HCT116 (cell line): ENCODE data around the gene ARID5A. TPM values are rescaled to one million over a fixed set of nuclear protein-coding genes. Genes with fewer than 3 reads are reported as not detected.

Experiments used
- ATAC-seq: fragments of 200-7000 bp; cut with Tn5 transposase; 2 replicates; pipeline ENCODE4 v1.9.1; 2020; ENCODE audit warnings: mild to moderate bottlenecking, moderate library complexity
- BruUV-seq: library from RNA; stranded (reverse); fragments of 400-500 nt; replicated peaks from 2 replicates; lab custom pipeline; 2021; lab: Mats Ljungman, UMichigan
- CTCF ChIA-PET: fragments of 300-600 bp; sonication (Branson Sonifier 250); formaldehyde crosslinking; loops from one replicate; lab custom pipeline; 2021; ENCODE audit warnings: antibody characterized with exemption; lab: Charles Lee
- POLR2A ChIA-PET: fragments of 300-600, 350-600 bp; sonication (Branson Sonifier 250); formaldehyde crosslinking; loops from one replicate; lab custom pipeline; 2021; ENCODE audit warnings: antibody characterized with exemption; lab: Charles Lee
- RAD21 ChIA-PET, 2 experiments: fragments of 300-600 bp; sonication (Branson Sonifier 250); formaldehyde crosslinking; loops; one replicate each; lab custom pipeline; 2023; ENCODE audit warnings: low total read pairs in 2 of 2; ENCODE audit not compliant: uncharacterized antibody in 2 of 2, unreplicated experiment in 2 of 2, low non-redundant PET in 1 of 2; lab: Charles Lee
- DNase-seq: peaks from one replicate; pipeline ENCODE4 v3.0.0-alpha.2; 2010; ENCODE audit warnings: low read depth, low spot score
- H2AFZ ChIP-seq: fragments of 200-600 bp; shearing (Covaris generic), sonication (generic); 2 replicates; pipeline ENCODE4 v1.6.1; 2017; ENCODE audit warnings: low read depth, mixed run types, mixed read lengths, antibody characterized with exemption, low read length; ENCODE audit not compliant: poor library complexity, severe bottlenecking
- H3K27ac ChIP-seq: 2 replicates; pipeline ENCODE4 v1.5.1; 2012; ENCODE audit warnings: low read depth, low read length
- H3K27me3 ChIP-seq: fragments of 200-600 bp; sonication (generic); 2 replicates; pipeline ENCODE4 v1.6.1; 2016; ENCODE audit warnings: mixed run types, low read length, mixed read lengths; ENCODE audit not compliant: insufficient read depth
- H3K36me3 ChIP-seq, 2 experiments: fragments of 200-500 bp in 1 of 2; fragments of 200-600 bp in 1 of 2; sonication (Bioruptor generic) in 1 of 2; sonication (generic) in 1 of 2; 2 replicates each; pipeline versions ENCODE4 v1.5.1 to v1.6.1; 2014 to 2016; ENCODE audit warnings: low read length in 2 of 2, inconsistent platforms in 1 of 2, mixed read lengths in 1 of 2, mixed run types in 1 of 2; ENCODE audit not compliant: insufficient read depth in 2 of 2, control insufficient read depth in 1 of 2
- H3K4me1 ChIP-seq, 2 experiments: fragments of 200-600 bp in 1 of 2; sonication (generic) in 1 of 2; 2 replicates each; pipeline versions ENCODE4 v1.5.1 to v1.6.1; 2012 to 2017; ENCODE audit warnings: low read length in 2 of 2, inconsistent platforms in 1 of 2, mild to moderate bottlenecking in 1 of 2, mixed read lengths in 1 of 2, mixed run types in 1 of 2, moderate library complexity in 1 of 2; ENCODE audit not compliant: insufficient read depth in 2 of 2, control insufficient read depth in 1 of 2
- H3K4me2 ChIP-seq: fragments of 200-600 bp; sonication (generic); 2 replicates; pipeline ENCODE4 v1.6.1; 2017; ENCODE audit warnings: mixed run types, low read length, mixed read lengths
- H3K4me3 ChIP-seq, 2 experiments: fragments of 200-600 bp in 1 of 2; sonication (generic) in 1 of 2; replicated peaks in 1 of 2; 2 replicates each; pipeline ENCODE4 v1.5.1; 2011 to 2016; ENCODE audit warnings: low read length in 2 of 2, control low read depth in 1 of 2, low read depth in 1 of 2, mild to moderate bottlenecking in 1 of 2, mixed read lengths in 1 of 2, mixed run types in 1 of 2
- H3K79me2 ChIP-seq: fragments of 200-600 bp; sonication (generic); 2 replicates; pipeline ENCODE4 v1.6.1; 2017; ENCODE audit warnings: mild to moderate bottlenecking, mixed run types, low read length, moderate library complexity, mixed read lengths; ENCODE audit not compliant: insufficient read depth
- H3K9ac ChIP-seq: fragments of 200-600 bp; sonication (generic); 2 replicates; pipeline ENCODE4 v1.6.1; 2016; ENCODE audit warnings: low read length, mixed read lengths
- H3K9me2 ChIP-seq: fragments of 200-600 bp; sonication (generic), shearing (Covaris generic); 2 replicates; pipeline ENCODE4 v1.6.1; 2017; ENCODE audit warnings: mixed run types, mild to moderate bottlenecking, moderate library complexity; ENCODE audit not compliant: insufficient read depth
- H3K9me3 ChIP-seq, 2 experiments: fragments of 200-500 bp in 1 of 2; fragments of 200-600 bp in 1 of 2; sonication (Bioruptor generic) in 1 of 2; sonication (generic) in 1 of 2; 2 replicates each; pipeline ENCODE4 v1.6.1; 2014 to 2017; ENCODE audit warnings: low read length in 2 of 2, mixed read lengths in 2 of 2, inconsistent platforms in 1 of 2, low read depth in 1 of 2, mild to moderate bottlenecking in 1 of 2, mixed run types in 1 of 2, moderate library complexity in 1 of 2; ENCODE audit not compliant: control insufficient read depth in 1 of 2, insufficient read depth in 1 of 2
- H4K20me1 ChIP-seq: fragments of 200-600 bp; sonication (generic), shearing (Covaris generic); 2 replicates; pipeline ENCODE4 v1.6.1; 2017; ENCODE audit warnings: mixed run types, mild to moderate bottlenecking, moderate library complexity; ENCODE audit not compliant: insufficient read depth
- ATF3 ChIP-seq: IDR thresholded peaks from 2 replicates; pipeline ENCODE4 v1.6.1; 2012
- CBX3 ChIP-seq: IDR thresholded peaks from 2 replicates; pipeline ENCODE4 v1.6.1; 2012; ENCODE audit warnings: low read depth
- CEBPB ChIP-seq: IDR thresholded peaks from 2 replicates; pipeline ENCODE4 v1.6.1; 2012; ENCODE audit warnings: low read depth
- EGR1 ChIP-seq: IDR thresholded peaks from 2 replicates; pipeline ENCODE4 v1.6.1; 2012; ENCODE audit warnings: low read depth
- EZH2 ChIP-seq: fragments of 200-600 bp; sonication (generic); IDR thresholded peaks from 2 replicates; pipeline ENCODE4 v1.6.1; 2017; ENCODE audit warnings: antibody characterized with exemption, mixed run types
- JUND ChIP-seq: IDR thresholded peaks from 2 replicates; pipeline ENCODE4 v1.6.1; 2012
- MAX ChIP-seq: IDR thresholded peaks from 2 replicates; pipeline ENCODE4 v1.6.1; 2012
- RAD21 ChIP-seq: IDR thresholded peaks from 2 replicates; pipeline ENCODE4 v1.6.1; 2012; ENCODE audit warnings: low read depth, mild to moderate bottlenecking
- SP1 ChIP-seq: IDR thresholded peaks from 2 replicates; pipeline ENCODE4 v1.6.1; 2012; ENCODE audit warnings: low read depth
- TCF7L2 ChIP-seq: IDR thresholded peaks from 2 replicates; pipeline ENCODE4 v1.7.0; 2011; ENCODE audit warnings: borderline replicate concordance, inconsistent platforms; ENCODE audit not compliant: insufficient read depth, insufficient read length; ENCODE audit errors: extremely low read depth
- YY1 ChIP-seq: IDR thresholded peaks from 2 replicates; pipeline ENCODE4 v1.6.1; 2011; ENCODE audit warnings: low read length, low read depth, moderate library complexity, mild to moderate bottlenecking; ENCODE audit not compliant: insufficient replicate concordance; ENCODE audit errors: extremely low read depth
- ZFX ChIP-seq: fragments of 450-650 bp; IDR thresholded peaks from 2 replicates; pipeline ENCODE4 v1.6.1; 2017
- intact Hi-C: fragments of 100-400 bp; cut with micrococcal nuclease; formaldehyde crosslinking; loops from 2 replicates; pipeline ENCODE4 v1.10.0; 2022
- total RNA-seq: library from RNA; stranded (reverse); gene quantifications from one replicate; pipeline ENCODE4 v1.2.1, GENCODE V29; 2021; ENCODE audit not compliant: unreplicated experiment
- TF ChIP-seq, protein P1 (sequence below), 3 experiments: fragments of 200-600 bp in 1 of 3; sonication (generic) in 1 of 3; IDR thresholded peaks in 2 of 3; conservative IDR thresholded peaks in 1 of 3; 2 replicates each; pipeline ENCODE4 v1.5.1; 2012 to 2017; ENCODE audit warnings: low read depth in 2 of 3, low read length in 2 of 3, antibody characterized with exemption in 1 of 3, borderline replicate concordance in 1 of 3, control low read depth in 1 of 3, mild to moderate bottlenecking in 1 of 3, mixed read lengths in 1 of 3, mixed run types in 1 of 3, moderate library complexity in 1 of 3; ENCODE audit not compliant: insufficient read depth in 1 of 3

The ARID5A gene
- total RNA-seq, 1 experiment from 2014 or later: 8.2 TPM

GRCh38 chr2:96511851-96512250 is 24.7 kb upstream of the ARID5A start:
- ChIA-PET CTCF (interaction anchor here (4.4 kb wide), 1 partner anchor 105 kb away, joined by 140 read pairs; no protein-coding TSS in a partner anchor), RAD21 (no interaction called here), POLR2A (interaction anchor here (0.8 kb wide), 1 partner anchor 27 kb away, joined by 3 read pairs; no protein-coding TSS in a partner anchor)
- Histone ChIP-seq H3K27ac (no peak overlapping the region), H3K9me2 (no peaks in the 10 kb centered on the region), H2AFZ (no peak overlapping the region), H3K27me3 (no peaks in the 10 kb centered on the region; the same call in 1 of the 2 replicates), H3K4me2 (no peak overlapping the region), H3K79me2 (no peaks in the 10 kb centered on the region), H3K9ac (no peak overlapping the region), H3K4me1 (peaks cover 0 to 26% of the 10 kb centered on the region in 2 experiments; a peak in 2 of 4 replicates), H4K20me1 (no peaks in the 10 kb centered on the region), H3K36me3 (no peaks in the 10 kb centered on the region), H3K4me3 (no peak overlapping the region), H3K9me3 (peaks cover 0 to 3% of the 10 kb centered on the region in 2 experiments; a peak in 1 of 4 replicates)
- ATAC-seq: no peak
- intact Hi-C loops: no loop called here
- BruUV-seq: no TSS peak
- TF ChIP-seq, protein P1, sequence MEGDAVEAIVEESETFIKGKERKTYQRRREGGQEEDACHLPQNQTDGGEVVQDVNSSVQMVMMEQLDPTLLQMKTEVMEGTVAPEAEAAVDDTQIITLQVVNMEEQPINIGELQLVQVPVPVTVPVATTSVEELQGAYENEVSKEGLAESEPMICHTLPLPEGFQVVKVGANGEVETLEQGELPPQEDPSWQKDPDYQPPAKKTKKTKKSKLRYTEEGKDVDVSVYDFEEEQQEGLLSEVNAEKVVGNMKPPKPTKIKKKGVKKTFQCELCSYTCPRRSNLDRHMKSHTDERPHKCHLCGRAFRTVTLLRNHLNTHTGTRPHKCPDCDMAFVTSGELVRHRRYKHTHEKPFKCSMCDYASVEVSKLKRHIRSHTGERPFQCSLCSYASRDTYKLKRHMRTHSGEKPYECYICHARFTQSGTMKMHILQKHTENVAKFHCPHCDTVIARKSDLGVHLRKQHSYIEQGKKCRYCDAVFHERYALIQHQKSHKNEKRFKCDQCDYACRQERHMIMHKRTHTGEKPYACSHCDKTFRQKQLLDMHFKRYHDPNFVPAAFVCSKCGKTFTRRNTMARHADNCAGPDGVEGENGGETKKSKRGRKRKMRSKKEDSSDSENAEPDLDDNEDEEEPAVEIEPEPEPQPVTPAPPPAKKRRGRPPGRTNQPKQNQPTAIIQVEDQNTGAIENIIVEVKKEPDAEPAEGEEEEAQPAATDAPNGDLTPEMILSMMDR (IDR thresholded peaks at IDR 0.05 in 2 of 3, conservative IDR thresholded peaks at IDR 0.05 in 1 of 3; ENCODE audit: borderline replicate concordance in 1 of 3, insufficient read depth in 1 of 3, low read depth in 2 of 3, low read length in 2 of 3): no peak
- no peak for TF ChIP-seq ZFX
- no peak for DNase-seq

DNA sequence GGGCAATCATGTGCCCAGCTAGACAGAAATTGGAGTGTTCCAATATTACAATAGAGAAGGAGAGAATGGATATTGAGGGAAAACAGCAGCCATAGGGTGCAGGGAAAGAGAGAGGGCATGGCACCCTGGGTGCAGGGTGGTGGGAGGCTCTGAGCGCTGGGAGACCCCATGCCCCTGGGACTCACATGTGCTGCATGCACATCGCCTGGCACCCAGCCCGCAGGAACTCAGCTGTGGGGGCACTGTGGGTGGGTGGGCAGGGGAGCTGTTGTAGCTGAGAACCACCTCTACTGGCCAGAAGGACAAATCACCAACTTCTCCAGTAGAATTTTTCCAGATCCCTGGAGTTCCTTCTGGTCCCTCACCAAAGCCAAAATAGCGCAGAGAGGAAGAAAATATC is 24.2 kb upstream of the ARID5A start:
- H2AFZ ChIP-seq: no peak overlapping the region
- H3K9me2 ChIP-seq: no peaks in the 10 kb centered on the region
- no peaks in the 10 kb centered on the region for H3K36me3 ChIP-seq
- CTCF ChIA-PET: interaction anchor here (1.0 to 1.1 kb wide), 3 partner anchors 105 to 520 kb away, joined by 3 to 4 read pairs (median 3); no protein-coding TSS in a partner anchor
- H3K79me2 ChIP-seq: no peaks in the 10 kb centered on the region
- ATAC-seq (no peak), DNase-seq (no peak)
- H3K27ac ChIP-seq: no peak overlapping the region
- peaks cover 0 to 26% of the 10 kb centered on the region in 2 experiments; a peak in 2 of 4 replicates for H3K4me1 ChIP-seq
- peaks cover 0 to 4% of the 10 kb centered on the region in 2 experiments; a peak in 1 of 4 replicates for H3K9me3 ChIP-seq
- TF ChIP-seq ATF3: no peak
- TF ChIP-seq YY1: no peak
- TF ChIP-seq CBX3: no peak
- TF ChIP-seq RAD21: no peak
- TF ChIP-seq EZH2: no peak
- no peak for TF ChIP-seq JUND
- TF ChIP-seq TCF7L2: no peak
- TF ChIP-seq SP1: no peak
- no peak for TF ChIP-seq MAX
- no peak for TF ChIP-seq EGR1
- TF ChIP-seq CEBPB: no peak
- H3K4me3 ChIP-seq: no peak overlapping the region
- H4K20me1 ChIP-seq: no peaks in the 10 kb centered on the region
- H3K27me3 ChIP-seq: no peaks in the 10 kb centered on the region; the same call in 1 of the 2 replicates
- H3K9ac ChIP-seq: no peak overlapping the region
- BruUV-seq: no TSS peak
- RAD21 ChIA-PET: no interaction called here
- POLR2A ChIA-PET: interaction anchor here (0.7 kb wide), 1 partner anchor 297 kb away, joined by 4 read pairs; no protein-coding TSS in a partner anchor
- intact Hi-C loops: no loop called here
- H3K4me2 ChIP-seq: no peak overlapping the region
